T-helper 1 cell treated with Interleukin-12 subunit alpha and Interleukin-12 subunit beta and Interleukin-4 antibody, amounts not matched to agents 30 ng/mL and 1 ng/mL, for 36 hours (primary cell): ENCODE results near the gene PSD2. TPM values are rescaled to one million over a fixed set of nuclear protein-coding genes. Genes with fewer than 3 reads are reported as not detected.

Experiments
- intact Hi-C: fragments of 100-400 bp; cut with micrococcal nuclease; formaldehyde crosslinking; loops from one replicate; pipeline ENCODE4 v1.15.1; 2024
- total RNA-seq: library from RNA; stranded (reverse); gene quantifications from 2 replicates; pipeline ENCODE4 v1.2.3, GENCODE V29; 2022

PSD2 gene
- total RNA-seq, 1 donor from 2014 or later, result not detected

DNA sequence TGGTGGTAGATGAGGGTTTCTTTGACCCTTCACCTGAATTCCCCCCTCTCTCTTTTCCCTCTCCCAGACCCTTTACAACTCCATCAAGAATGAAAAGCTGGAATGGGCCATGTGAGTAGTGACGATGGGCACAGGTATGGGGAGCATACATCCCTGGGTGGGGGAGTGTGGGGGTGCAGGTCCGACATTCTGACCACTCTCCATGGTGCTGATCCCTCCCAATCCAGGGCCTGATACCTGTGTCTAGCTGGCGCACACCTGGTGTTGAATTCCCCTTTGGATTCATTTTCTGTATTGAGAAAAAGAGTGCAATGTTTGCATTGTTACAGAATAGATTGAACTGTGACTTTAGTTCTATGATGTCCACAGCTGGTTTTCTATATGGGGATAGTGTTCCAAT lies 40.0 kb downstream of the PSD2 start:
- intact Hi-C loops, result no loop called here

GRCh38 chr5:139836469-139837208 lies 41.0 kb downstream of the PSD2 start:
- intact Hi-C loops, result no loop called here

DNA sequence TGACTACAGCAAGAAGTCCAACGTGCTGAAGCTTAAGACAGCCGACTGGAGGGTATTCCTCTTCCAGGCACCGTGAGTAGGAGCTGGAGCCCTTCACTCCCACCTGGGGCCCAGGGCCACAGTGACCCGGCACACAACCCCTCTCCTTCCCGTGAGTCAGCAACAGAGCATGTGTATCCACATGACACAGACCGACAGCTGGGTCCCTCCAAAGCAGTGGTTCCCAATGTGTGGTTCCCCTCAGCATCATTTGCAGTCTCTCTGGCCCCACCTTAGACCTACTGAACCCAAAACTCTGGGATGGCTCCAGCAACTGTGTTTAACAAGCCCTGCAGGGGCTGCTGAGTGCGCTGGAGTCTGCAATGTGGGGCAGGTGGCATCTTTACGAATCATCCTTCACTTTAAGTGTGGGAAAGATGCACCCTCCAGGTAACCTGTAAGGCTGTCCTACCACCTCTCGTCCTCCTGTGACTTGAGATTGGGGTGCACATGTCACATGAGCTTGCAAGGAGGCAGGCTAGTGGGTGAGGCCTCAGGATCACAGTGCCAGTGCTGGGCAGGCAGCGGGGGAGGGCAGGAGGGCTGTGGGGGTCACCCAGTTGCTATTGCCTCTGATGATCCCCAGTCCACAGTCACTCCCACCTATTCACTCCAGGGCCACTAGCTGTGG lies 42.2 kb downstream of the PSD2 start:
- intact Hi-C loops, result no loop called here

DNA sequence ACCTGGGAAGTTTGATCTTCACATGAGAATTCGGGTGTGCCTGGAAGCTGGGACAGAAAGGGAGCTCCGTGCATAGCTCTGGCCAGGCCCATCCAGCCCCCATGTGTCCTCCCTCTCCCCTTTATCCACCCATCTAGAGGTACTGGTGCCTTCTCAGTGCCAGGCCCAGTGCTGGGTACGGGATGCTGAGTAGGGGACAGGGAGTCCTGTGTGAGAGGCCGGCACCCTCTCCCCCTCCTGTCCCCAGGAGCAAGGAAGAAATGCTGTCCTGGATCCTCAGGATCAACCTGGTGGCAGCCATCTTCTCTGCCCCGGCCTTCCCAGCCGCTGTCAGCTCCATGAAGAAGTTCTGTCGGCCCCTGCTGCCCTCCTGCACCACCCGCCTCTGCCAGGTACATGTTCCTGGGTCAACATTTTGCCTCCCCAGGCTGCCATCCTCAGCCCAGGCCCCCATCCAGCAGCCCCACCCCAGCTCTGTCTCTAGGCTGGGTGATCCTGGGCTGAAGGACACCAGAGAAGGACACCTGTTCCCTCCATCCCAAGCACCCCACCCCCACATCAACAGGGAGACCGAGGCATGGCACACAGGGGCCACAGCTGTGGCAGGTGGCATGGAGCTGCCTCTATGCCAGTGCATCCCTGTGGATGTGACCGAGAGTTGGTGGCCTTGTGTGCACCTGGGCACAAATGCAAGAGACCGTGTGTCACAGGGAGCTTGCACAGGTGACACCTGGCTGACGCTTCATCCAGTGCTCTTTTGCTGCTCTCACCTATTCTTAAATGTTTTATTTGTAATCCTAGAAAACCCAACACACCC lies 43.0 kb downstream of the PSD2 start:
- intact Hi-C loops, result no loop called here

DNA sequence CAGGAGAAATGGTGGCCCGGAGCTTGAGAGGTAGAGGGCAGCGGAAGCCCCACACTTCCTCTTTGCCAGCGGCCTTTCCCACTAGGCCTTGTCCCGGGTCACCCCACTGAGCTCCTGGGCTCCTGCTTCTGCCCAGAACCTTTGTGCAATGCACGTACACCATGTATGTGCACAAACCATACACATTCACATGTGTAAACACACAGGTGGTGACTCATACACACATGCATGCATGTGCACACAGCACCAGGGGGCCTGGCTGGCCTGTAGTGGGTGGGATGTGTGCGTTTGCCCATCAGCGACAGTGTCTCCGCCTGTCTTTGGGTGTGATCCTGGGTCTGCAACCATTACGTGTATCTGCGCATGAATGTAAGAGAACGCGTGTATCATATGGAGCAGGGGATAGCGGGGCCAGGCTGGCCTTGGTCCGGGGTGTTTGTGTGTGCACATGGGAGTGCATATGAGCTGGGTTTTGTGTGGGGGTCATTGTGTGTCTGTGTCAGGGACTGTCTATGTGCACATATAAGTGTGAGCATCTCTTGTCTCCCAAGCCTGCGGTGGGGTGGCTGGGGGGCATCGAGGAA lies 43.7 kb downstream of the PSD2 start:
- intact Hi-C loops, result no loop called here

DNA sequence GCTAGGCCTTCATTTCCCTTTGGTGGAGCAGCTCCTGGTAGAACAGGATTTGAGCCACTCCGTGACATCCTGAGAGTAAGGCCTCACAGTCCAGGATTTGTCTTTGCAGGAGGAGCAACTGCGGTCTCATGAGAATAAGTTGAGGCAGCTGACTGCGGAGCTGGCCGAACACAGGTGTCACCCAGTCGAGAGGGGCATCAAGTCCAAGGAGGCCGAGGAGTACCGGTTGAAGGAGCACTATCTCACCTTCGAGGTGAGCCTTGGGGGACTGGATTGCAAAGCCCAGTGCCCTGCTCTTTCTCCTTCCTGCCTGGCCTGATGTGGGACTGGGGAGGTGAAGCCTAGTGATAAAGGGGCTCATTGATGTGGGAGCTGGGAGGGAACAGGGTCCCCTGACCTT lies 44.3 kb downstream of the PSD2 start:
- intact Hi-C loops, result no loop called here

DNA sequence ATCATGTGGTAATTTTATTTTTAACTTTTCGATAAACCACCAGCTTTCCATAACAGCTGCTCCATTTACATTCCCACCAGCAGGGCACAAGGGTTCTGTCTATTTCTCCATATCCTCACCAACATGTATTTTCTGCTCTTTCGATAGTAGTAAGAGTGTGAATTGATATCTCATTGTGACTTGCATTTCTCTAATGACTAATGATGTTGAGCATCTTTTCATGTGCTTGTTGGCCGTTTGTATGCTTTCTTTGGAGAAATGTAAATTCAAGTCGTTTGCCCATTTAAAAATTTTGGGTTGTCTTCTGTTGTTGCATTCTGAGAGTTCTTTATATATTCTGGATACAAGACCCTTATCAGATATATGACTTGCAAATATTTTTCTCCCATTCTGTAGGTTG lies 45.9 kb downstream of the PSD2 start:
- intact Hi-C loops, result no loop called here

DNA sequence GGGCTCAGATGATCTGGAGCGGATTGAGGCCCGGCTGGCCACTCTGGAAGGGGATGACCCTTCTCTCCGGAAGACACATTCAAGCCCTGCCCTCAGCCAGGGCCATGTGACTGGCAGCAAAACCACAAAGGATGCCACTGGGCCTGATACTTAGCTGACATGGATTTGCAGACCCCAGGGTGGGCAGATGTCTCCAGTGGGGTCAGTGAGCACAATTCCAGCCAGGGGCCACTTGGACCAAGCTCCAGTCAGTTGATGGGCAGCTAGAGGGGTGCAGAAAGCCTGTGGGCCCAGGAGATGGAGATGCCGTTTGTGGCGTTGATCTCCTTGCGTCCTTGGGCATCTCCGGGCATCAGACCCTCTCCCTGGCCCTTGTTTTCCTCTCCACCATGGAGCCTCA lies 46.7 kb downstream of the PSD2 start:
- intact Hi-C loops, result no loop called here

DNA sequence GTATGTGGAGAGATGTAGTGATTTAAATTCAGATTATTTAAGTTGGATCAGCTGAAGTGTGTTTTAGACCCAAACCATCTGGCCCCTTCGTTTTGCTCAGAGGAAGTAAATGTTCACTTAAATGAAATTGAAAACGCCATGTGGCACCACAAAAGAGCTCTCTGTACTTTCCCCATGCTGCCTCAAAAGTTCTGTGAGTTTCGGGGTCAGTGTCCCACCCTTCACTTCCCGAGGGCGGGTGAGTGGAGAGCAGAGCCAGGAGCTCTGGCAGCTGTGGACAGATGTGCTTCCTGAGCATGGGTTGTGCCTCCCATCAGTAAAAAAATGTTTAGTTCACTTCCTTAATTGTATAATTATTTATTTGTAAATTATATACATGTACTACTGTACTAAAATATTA lies 48.4 kb downstream of the PSD2 start:
- intact Hi-C loops, result loop anchor here (1.0 kb wide), 1 partner anchor 57 kb away; no protein-coding TSS in a partner anchor

DNA sequence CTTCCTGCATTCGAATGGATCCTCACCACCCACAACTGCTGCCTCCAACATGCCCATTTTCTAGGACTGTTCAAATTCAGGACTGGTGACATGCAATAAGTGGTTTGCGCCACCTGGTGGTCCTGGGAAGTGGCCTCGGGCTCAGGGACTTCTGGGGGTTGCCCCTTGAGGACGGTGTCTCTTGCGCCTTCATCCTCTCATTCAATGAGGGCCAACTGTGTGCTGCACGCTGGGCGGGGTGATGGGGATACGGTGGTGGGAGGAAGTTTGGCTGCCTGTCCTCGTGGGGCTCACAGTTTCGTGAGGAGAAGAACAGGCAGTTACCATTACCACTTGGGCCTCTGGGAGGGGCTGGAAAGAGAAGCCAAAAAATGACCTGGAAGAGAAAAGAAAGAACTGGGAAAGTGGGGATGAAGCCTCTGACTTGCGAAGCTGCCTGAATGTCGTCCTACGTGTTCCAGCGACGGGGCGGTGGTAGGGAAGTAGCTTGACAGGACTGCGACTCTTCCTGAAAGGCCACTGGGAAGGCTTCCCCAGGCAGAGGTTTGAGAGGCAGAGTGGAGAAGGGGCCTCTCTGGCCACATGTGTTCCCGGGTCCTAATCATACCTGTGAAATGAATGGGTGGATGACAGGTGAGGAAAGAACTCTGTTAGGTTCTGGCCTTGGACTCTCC lies 49.0 kb downstream of the PSD2 start:
- intact Hi-C loops, result loop anchor here (1.0 to 5.0 kb wide), 2 partner anchors 57 to 123 kb away; no protein-coding TSS in a partner anchor

GRCh38 chr5:139845846-139846681 lies 50.5 kb downstream of the PSD2 start:
- intact Hi-C loops, result loop anchor here (5.0 kb wide), 1 partner anchor 121 kb away; no protein-coding TSS in a partner anchor

GRCh38 chr5:139847091-139847490 lies 51.5 kb downstream of the PSD2 start:
- intact Hi-C loops, result loop anchor here (5.0 kb wide), 1 partner anchor 120 kb away; no protein-coding TSS in a partner anchor

DNA sequence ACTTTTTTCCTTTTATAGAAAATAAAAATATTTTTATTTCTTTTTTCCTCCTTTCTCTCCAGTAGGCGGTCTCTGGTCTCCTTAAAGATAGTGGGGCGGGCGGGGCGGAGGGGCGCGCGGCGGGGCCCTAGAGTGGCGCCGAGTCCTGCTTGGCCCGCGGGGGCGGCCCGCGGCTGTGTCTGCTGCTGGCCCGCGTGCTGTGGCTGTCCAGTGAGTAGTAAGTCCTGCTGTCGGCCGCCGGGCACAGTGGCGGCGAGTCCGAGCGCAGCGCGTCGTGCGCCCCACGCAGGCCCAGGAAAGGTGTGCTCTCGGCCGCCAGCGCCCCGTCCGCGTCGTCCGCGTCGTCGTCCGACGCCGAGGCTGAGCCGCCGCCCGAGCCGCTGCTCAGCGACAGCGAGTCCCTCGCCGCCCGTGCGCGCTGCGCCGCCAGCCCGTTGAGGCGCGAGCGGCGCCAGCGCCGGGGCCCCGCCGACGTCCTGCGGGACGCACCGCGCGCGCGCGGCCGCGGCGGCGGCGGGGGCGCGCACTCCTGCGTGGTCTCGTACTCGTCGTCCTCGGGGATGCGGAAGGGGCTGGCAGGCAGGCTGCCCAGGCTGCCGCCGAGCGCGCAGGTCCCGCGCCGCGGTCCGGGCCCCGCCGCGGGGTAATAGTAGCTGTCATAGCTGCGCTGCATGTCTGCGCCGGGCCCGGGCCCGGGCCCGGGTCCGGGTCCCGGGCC lies 52.3 kb downstream of the PSD2 start:
- intact Hi-C loops, result loop anchor here (5.0 kb wide), 1 partner anchor 119 kb away; no protein-coding TSS in a partner anchor

GRCh38 chr5:139848508-139849100 lies 53.0 kb downstream of the PSD2 start:
- intact Hi-C loops, result loop anchor here (5.0 kb wide), 1 partner anchor 119 kb away; no protein-coding TSS in a partner anchor

- intact Hi-C loops, result loop anchor here (5.0 kb wide), 1 partner anchor 118 kb away; no protein-coding TSS in a partner anchor
Measured at GRCh38 chr5:139849501-139849900, 53.9 kb downstream of the PSD2 start.

DNA sequence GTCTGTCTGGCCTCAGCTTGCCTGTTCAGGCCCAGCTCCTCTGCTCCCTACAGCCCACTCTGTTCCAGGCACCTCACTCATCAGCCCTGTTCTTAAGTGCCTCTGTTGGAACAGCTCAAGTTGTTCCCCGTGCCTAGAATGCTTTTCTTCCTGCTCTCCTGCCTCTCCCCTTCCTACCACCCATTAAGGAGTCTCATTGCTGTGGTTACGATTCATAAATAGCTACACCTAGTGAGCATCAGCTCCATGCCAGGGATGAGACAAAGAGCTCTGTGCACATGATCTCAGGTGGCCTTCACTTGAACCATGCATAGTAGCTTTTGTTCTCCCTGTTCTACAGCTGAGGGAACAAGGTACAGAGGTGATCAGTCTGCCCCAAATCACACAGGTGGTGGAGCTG lies 54.3 kb downstream of the PSD2 start:
- intact Hi-C loops, result loop anchor here (5.0 kb wide), 1 partner anchor 117 kb away; no protein-coding TSS in a partner anchor

DNA sequence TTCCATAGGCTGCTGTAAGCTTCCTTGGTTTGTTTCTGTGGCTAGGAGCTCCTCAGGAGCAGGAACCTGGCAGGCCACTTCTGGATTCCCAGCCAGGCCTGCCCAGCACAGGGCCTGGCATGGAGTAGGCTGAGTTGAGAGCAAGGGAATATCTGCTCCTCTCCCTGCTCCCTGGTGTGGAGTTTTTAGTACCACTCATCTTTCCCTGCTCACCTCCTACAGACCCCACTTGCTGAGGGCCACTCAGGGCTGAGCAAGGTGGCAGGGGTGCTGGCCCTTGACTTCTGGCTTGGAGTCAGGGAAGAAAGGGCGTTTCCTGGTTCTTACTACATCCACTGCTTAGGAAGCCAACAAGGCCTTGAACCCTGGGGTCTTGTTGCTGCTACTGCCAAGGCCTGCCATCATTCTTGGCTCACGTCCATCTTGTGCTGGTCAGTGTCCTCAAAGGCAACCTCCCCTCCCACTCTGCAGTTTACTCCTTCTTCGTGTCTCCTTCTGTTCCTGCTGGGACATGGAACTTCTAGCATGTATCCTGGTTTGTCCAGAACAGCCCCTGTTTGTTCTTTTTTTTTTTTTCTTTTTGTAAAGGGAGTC lies 54.9 kb downstream of the PSD2 start:
- intact Hi-C loops, result no loop called here

DNA sequence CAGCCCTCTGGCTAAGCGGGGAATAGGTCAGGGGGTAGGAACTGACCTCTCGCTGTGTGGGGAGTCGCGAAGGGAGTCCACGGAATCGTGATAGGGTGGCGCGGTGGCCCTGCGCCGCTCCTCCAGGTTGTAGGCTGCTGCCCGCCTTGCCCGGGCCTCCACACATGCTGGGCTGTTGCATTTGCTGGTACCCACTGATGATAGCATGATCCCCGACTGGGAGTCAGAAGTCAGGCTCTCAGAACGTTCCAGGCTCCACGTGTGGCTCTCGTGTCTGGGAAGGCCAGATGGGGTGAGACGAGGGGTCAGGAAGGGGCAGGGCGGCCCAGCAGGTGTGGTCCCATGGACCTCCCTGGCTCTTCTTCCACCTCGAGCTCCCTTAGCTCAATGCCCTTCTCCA lies 56.0 kb downstream of the PSD2 start:
- intact Hi-C loops, result no loop called here
